ENCODE measurements around the gene MVK.

DNA sequence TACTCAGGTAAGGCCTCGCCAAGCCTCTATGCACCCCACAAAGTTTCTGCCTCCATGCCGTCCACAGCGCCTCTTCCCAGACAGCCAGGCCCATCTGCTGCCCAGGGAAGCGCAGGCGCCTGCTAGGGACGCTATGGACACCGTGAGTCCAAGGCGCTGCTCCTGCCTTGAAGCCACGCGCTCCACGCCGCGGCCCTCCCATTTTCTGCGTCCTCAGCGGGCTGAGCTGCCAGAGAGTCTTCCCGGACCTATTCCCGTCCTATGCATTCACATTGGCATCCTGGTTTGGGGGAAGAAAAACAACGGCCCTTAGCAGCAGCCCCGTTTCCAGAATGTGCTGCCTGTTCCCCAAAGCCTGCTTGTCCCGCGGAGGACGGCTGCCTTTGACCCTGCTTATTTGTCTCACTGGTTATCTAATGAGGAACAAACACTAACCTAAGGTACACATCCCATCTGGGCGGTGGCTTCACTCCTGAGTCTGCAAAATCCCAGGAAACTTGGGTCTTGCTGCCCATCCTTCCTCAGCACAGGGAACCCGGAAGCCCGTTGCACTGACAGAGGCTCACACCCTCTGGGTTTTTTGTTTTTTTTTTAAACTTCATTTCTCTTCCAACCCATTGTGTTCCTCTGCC is 38.2 kb upstream of the MVK start:
- no peak for TF ChIP-seq EP300 (IDR thresholded peaks at IDR 0.05)
- TF ChIP-seq, protein P1, sequence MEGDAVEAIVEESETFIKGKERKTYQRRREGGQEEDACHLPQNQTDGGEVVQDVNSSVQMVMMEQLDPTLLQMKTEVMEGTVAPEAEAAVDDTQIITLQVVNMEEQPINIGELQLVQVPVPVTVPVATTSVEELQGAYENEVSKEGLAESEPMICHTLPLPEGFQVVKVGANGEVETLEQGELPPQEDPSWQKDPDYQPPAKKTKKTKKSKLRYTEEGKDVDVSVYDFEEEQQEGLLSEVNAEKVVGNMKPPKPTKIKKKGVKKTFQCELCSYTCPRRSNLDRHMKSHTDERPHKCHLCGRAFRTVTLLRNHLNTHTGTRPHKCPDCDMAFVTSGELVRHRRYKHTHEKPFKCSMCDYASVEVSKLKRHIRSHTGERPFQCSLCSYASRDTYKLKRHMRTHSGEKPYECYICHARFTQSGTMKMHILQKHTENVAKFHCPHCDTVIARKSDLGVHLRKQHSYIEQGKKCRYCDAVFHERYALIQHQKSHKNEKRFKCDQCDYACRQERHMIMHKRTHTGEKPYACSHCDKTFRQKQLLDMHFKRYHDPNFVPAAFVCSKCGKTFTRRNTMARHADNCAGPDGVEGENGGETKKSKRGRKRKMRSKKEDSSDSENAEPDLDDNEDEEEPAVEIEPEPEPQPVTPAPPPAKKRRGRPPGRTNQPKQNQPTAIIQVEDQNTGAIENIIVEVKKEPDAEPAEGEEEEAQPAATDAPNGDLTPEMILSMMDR (IDR thresholded peaks at IDR 0.05): no peak
- TF ChIP-seq POLR2A (IDR thresholded peaks at IDR 0.05; ENCODE audit: low read depth): no peak

Data from esophagus muscularis mucosa (tissue), 4 donors.